IPS DF 19.7 (cell line): ENCODE data around the gene FUT7.
"Not testable (repeated sequence)": the region's sequence is repeated elsewhere in the genome, so short reads cannot be mapped to it uniquely, and the experiment has no call there.

Source experiments
- DNase-seq: peaks from one replicate; pipeline ENCODE4 v3.0.0-alpha.2; 2013; ENCODE audit warnings: low read depth, low spot score

The FUT7 gene

DNA sequence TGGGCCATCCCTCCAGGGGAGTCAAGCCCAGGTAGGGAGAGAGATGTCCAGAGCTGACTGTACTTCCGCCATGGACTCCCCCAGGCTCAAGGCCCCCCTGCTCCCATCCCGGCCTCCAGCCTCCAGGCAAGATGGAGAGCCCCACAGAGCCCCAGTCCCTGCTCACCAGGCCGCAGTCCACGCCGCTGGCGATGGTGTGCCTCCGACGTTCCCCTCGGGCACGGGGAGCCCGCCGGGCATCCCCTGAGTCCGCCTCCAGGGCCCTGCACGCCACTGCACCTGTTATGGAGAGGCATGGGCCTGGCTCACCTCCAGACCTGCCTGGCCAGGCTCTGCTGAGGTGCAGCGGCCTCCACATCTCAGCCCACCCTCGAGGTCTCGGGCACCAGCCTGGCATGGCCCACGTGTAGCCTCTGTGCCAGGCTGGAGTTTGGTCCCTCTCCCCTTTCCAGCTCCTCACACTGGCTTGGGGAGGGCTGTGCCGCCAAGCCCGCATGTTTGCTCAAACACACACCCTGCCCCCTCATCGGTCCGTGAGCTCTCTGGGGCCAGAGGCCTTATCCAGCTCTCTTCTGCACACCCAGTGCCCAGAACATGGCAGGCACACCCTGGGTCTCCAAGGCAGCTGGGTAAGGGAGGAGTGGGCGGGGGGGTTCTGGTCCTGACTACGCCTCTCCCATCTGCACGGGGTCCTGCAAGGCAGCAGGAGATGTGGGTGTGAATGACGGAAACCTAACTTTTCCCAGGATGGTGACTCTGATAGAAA, 34.4 kb upstream of the FUT7 start:
- DNase-seq: no peak

DNA sequence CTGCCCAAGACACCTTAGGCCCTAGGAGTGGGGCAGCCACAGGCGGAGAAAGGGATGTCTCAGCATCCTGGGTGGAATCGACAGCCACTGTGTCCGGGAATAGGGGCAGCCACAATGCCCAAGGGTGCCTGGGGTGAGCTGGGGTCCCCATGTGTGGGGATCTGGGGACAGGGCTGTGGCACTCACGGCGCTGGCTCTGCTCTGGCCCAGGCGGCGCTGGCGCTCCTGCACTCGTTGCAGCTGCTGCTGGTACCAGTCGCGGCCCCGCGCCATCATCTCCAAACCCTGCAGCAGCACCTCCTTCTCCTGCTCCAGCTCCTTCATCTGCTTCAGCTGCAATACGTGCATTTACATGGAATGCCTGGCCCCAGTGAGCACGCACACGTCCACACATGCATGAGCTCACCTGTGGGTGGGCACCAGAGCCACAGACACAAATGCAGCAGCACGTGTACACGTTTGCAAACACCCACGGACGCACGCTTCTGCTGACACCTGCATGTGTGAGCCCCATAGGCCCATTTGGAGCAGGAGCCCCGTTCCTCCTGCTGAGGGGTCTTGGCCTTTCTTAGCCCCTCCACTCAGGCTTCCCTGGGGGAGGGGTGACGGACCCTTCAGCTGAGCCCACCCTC, 33.6 kb upstream of the FUT7 start:
- DNase-seq: no peak

DNA sequence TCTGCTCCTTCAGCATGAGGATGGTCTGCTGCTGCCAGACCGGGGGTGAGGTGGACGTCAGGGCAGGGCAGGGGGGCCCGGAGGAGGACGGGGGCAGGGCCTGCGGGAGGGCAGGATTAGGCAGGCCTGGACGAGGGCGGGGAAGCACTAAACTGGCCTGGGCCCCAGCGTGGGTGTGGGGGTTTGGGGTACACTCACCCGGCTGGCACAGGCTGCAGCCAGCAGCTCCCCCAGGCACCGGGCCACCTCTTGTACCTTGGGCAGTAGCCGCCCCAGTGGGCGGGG, 32.9 kb upstream of the FUT7 start:
- no peak for DNase-seq

DNA sequence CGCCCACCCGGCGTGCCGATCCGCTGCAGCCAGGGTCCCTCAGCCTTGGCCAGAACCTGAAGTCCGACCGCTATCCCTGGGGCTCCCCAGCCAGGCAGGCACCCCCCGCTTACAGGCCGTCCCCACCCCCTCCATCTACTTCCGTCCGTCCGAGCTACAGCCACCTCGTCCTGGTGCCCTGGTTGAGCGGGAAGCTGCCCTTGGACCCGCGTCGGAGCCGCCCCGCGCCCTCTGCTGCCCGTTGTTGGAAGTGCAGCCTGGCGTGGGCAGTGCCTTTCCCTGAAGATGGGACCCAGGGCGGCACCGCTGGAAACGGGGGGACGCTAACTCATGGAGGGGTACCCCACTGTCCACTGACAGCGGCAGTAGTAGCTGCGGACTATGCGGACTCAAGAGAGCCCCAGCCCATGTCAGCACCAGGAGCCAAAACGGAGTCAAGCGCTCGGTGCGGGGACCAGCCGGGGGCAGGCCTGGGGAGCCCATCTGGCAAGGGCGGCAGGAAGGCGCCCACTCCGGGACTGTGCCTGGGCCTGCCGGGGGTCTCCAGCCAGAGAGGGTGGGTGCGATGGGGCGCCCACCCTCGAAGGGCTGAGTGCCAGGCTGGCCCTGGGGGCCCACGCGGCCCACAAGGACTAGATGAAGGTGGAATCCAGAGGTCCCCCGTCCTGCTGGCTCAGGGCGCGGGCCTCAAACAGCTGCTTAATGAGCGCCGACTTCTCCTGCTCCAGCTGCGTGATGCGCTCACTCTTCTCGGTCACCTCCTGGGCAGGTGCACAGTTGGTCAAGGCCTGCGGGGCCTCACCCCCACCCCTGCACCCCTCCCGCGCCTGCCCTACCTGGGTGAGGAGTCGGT, 32.4 kb upstream of the FUT7 start:
- DNase-seq: no peak

DNA sequence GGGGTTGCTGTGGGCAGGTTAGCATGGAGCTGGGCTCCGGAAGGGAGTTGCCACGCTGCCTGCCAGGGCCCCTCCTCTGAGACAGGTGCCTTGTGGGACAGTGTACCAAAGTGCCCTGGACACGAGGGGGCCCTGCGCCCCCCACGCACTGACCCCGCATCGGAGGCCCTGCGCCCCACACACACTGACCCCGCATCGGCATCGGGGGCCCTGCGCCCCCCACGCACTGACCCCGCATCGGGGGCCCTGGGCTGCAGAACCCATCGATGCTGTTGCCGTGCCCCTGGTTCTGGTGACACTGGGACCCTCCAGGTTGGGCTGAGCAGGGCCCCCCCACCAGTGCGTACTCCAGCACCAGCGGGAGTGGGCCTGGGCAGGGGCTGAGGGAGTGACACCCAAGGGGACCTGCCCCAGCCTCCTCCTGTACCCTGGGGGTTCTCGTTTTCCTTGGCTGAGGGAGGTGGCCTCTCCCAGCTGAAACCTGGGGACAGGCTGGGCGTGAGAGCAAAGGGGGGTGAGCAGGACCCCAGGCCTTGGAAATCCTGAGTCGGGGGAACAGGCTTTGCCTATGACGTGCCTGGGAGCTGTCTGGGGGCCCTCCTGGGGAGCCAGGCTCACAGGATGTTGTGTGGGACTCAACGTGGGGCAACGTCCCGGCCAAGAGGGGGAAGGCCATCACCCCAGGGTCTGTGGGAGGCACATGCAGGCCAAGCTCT, 31.6 kb upstream of the FUT7 start:
- DNase-seq: no peak

DNA sequence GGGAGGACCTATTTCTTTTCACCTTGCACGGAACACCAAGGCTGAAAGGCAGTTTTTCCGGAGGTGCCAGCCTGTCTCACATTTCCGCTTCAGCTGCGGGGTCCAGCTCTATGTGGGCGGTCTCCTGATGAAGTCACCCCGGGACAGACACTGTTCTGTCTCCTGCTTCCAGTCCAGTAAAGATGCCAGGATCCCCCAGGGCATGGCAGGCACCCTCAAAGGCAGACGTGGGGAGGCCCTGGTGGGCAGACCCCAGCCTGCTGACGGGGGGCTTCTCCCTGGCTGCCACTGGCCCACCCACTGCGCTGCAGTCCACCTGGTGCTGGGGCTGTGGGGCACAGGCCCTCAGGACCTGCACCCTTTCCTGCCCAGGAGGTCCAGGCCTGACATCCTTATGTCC, 30.9 kb upstream of the FUT7 start:
- DNase-seq: not testable (repeated sequence)

DNA sequence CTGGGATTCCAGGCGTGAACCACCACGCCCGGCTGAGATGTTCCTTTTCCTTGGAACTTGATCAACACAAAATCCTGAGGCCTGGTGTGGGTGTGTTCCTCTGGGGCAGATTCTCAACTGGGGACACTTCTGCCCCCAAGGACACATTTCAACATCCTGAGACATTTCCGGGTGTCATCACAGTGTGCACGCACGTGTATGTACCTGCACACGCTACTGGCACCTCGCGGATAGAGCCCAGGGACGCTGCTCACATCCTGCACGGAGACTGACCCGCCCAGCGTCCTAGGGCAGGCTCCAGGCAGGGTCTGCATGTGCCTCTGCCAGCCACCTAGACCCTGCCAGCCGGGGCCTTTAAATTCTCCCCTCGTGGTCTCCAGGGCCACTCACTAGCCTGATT, 30.5 kb upstream of the FUT7 start:
- DNase-seq: no peak

DNA sequence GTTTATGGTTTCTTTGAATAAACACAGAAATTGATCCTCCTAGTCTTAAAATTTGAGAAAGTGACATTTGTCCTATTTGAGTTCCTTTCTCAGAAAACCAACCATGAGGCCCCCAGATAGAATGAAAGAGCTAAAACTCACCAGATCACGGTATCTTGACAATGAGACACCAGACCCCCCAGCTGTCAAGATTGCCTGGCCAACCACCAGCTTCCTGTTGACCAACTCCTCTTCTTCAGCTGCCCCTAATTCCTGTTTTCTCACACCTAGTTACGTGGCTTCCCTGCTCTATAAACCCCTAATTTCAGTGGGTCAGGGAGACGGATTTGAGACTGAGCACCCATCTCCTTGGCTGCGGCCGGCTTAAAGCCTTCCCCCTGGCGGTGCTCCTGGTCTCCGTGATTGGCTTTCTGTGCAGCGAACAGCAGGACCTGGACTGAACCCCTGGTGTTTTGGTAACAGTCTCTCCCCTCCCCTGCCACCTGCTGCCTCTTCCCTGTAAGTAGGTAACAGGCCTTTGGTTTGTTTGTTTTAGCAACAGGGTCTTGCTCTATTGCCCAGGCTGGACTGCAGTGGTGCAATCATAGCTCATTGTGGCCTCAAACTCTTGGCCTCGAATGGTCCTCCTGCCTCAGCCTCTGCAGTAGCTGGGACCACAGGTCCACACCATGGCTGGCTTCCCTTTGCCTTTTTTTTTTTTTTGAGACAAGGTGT, 26.8 kb upstream of the FUT7 start:
- no peak for DNase-seq

DNA sequence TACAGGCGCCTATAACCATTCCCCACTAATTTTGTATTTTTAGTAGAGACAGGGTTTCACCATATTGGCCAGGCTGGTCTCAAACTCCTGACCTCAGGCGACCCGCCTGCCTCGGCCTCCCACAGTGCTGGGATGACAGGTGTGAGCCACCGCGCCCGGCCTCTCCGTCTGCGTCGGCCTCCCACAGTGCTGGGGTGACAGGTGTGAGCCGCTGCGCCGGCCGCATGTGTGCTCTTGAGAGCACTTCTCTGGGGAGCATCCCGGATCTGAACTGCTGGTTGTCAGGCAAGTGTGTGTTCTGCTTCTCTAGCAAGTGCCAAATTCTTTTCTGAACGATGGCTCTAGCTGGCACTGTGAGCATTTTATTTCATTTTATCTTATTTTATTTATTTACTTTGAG, 25.7 kb upstream of the FUT7 start:
- DNase-seq: no peak

DNA sequence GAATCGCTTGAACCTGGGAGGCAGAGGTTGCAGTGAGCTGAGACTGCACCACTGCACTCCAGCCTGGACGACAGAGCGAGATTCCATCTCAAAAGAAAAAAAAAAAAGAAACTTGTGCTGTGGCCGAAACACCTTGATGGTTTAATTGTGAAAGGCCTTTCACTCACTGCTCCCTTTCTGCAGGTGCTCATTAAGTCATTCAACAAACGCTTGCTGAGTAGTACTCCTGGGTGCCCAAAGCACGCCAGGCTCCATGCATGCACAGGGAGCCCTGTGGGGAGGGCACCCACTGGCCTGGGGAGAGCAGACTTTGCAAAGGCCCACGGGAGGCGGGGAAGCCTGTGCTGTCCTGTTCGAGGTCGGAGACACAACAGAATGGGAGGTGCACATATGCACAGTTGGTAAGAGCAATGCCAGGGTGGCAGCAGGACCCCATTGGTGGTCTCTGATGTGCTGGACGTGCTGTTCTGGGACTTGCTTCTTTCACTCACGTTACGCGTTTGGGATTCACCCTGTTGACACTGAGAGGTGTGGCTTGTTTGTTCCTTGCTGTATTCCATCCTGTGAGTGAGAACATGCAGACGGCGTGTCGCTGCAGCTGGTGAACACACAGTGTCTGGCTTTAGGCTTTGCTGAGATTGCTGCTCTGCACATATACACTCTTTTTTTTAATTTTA, 25.0 kb upstream of the FUT7 start:
- DNase-seq: no peak

DNA sequence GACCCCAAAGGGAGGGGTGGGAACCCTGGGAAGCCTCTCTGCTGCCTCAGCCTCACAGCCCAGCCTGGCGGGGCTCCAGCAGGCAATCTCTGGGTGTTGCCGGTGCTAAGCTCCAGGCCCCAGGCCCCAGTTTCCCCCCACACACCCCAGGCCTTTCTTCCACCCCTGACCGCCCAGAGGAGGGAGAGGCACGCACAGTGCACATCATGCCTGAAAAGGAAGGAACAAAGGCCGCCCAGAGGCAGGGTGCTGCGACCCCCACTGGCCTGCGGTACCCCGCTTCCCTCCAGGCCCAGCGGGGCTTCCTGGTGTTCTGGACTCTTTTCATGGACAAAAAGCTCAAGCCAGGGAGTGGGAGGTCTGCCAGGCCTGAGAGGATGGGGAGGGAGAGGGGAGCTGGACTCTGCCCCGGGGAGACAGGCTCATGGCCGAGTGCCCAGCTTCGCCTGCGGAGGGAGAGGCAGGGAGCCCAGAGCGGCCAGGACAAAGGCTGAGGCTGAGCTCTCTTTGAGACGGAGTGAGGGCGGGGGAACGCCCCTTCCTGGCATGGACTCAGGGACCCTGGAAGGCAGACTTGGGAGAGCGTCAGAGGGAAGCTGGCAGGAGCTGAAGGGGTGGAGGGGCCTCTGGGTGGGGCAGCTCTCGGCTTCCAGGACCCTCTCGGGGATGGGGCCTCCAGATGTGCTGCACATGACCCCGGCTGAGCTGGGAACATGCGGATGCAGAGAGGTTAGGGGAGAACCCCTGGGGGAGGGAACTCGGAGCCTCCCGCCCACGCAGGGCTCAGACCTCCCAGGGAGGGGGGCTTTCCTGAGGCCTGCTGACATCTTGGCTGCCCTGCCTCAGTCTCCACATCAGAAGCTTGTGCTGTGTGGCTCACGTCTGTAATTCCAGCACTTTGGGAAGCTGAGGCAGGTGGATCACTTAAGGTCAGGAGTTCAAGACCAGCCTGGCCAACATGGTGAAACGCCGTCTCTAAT, 23.8 kb upstream of the FUT7 start:
- no peak for DNase-seq

DNA sequence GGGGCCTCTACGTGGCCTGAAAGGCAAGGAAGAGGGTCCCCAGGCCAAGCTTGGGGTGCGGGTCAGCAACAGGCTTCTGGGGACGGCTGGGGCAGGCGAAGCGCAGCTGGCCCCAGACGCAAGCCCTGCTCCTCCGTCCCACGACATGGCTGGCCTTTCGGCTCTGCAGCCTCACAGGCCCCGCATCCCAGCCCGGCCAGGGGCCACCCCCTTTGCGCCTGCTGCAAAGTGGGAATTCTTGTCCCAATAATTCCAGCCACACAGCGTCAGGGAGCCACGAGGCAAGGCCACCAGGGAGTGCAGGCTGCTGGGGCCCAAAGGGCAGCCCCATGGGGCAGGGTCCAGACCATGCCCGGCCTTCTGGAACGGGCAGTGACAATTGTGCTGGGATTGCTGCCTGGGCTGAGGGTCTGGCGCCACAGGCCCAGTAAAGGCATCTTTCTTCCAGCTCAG, 23.1 kb upstream of the FUT7 start:
- DNase-seq: no peak

DNA sequence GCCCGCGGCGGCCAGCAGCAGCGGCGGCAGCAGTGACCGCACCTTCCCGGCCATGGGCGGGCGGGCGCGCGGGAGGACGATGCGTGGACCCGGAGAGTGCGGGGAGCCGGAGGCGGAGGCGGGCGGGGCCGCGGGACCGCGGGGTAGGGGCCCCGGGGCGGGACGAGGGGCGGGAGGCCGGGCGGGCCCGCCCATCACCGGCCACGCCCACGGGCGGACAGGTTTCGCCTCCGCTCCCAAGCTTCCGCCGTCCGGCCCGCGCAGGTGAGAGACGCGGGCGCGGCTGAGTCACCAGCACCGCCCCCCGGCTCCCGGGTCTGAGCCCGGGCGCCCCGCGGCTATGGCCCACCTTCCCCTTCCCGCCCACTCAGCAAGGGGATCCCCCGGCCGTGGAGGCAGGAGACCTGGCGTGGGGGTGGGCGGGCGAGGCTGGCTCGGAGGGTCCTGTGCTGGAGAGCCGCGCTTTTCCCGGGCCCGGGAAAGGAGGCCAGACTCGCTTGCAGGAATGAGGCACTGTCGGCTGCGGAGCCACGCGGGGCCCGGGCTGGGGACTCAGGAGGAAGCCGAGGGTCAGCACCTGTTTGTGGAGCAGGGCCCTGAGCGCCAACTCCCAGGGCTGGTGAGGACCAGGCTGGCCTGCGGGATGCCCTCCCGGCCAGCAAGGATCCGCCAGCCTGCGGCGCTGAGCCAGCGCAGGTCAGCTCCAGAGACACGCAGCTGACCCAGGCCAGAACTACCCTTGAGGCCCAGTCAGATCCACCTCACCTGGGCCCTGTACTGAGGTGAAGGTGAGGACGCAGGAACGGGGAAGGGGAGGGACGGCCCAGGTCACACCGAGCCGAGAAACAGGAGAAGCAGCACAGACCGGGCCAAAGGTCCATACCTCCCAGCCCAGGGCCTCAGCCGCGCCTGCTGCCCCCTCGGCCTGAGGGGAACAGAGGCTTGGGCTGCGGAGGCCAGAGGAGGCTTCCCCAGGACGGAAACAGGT, 22.4 kb upstream of the FUT7 start, which contains the start of gene ENTPD2:
TSS of gene ENTPD2 (minus strand) at position 118 of the 988 bp plus-strand sequence. CDS start at position 54, 64 bp downstream.
- DNase-seq: no peak

DNA sequence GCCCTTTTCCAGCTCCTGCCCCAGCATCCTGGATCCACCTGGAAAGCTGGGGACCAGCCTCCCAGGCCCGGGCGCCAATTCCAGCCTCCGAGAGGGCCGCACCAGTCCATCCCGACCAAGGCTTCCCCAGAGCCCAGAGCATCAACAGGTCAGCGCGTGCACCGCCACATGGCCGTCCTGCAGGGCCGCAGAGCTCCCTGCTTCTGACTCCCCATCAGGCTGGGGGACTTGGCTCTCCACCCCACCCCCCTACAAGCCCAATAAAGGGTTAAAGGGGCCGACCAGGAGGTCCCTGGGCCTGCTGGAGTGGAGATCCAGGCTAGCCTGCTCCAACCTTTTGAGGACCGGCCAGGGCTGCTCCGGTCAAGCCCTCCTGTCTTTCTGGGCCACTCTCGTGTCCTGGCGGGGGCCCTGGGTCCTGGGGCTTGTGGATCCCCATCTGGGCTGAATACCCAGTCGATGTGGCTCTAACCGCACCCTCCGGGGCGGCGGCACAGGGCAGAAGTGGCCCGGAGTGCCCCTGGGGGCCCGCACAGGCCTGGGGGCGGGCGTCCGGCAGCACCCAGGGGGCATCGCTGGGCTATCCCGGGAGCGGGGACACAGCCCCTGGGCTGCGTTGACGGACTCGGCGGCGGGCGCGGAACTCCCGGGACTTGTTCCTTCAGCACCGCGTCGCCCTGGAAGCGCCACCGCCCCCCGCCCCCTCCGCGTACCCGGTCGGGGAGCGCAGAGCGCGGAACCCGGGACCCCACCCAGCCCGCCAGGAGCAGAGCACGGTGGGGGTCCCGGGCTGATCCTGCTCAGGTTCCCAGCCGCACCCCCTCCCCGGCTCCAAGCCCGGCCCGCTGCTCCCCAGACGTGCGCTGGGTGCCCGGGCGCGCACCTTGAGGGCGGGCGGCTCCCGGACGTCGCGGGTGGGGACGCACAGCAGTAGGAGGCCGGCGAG, 21.4 kb upstream of the FUT7 start:
- no peak for DNase-seq

DNA sequence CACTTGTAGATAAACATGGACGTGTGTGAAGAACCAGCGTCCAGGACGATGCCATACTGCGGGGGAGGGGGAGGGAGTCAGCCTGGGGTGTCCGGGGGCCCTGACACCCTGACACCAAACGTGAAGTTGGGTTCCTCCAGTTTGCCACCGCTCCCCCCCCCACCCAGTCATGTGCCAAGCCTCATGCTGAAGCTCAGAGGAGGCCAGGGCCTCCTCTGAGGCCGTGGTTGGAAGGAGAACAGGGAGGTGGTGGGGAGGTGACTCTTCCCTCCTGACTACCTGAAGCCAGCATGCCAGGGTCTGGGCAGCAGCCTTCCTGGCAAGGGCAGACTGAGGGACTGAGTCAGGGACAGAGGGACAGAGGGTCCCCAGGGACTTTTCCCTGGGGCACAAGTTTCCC, 20.4 kb upstream of the FUT7 start:
- DNase-seq: no peak

DNA sequence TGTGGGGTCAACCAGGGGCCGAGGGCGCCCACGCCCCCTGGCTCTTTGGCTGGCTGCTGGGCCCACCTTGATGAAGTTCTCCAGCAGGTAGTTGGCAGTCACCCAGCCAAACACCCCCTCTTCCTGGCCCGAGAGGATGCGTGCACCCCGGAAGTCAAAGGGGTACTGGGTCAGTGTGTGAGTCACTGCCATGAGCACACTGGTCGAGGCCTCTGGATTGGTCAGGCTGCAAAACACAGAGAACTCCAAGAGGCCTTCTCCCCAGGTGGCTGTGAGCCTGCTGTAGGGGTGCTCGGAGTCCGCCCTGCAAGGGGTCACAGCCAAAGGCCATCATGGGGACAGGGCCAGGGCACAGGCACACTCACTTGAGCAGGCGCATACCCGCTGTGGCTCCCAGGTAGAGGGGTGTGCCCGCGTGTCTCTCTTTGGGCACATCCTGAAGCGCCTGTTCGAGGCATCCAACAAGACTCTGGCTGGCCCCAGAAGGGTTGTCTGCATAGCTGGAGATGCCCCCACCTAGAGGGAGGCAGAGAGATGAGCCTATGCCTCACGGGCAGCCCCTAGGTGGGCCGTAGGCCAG, 19.3 kb upstream of the FUT7 start:
- DNase-seq: no peak

DNA sequence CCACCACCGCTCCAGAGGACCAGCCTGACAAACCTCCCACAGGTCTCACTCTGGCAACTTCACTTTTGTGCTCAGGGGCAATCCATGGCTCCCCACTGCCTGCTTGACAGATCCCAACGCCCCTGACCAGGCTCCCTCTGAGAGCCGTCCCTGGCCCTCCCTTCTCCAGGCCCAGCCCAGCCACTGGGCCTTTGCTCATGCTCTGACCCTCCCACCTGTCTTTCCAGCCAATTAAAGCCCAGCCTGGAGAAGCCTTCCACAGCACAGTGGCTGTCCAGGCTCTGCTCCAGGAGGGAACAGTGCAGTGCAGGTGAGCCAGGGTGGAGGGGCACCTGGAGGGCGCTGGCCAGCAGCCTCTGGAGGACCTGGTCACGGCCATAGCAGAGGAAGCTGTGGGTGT, 18.7 kb upstream of the FUT7 start:
- no peak for DNase-seq
